HG03520 (cell line): ENCODE data around the gene C6orf62.
"Not testable (repeated sequence)": the region's sequence is repeated elsewhere in the genome, so short reads cannot be mapped to it uniquely, and the experiment has no call there.

Source experiments
- ATAC-seq: cut with Tn5 transposase; IDR thresholded peaks from one replicate; pipeline ENCODE4 v1.9.1; 2021; ENCODE audit warnings: mild to moderate bottlenecking, moderate library complexity; ENCODE audit not compliant: unreplicated experiment

The C6orf62 gene

GRCh38 chr6:24743265-24743943, 24.4 kb upstream of the C6orf62 start:
- peak; percentile 87 for ATAC-seq

GRCh38 chr6:24742216-24742738, 23.3 kb upstream of the C6orf62 start:
- no peak for ATAC-seq

GRCh38 chr6:24740861-24741260, 21.9 kb upstream of the C6orf62 start:
- no peak for ATAC-seq

- ATAC-seq, result no peak
These were observed 19.8 kb upstream of the C6orf62 start for GRCh38 chr6:24738741-24739140.

- not testable (repeated sequence) for ATAC-seq
These were observed 15.8 kb upstream of the C6orf62 start for GRCh38 chr6:24734710-24735109.

- no peak for ATAC-seq
These were observed 15.2 kb upstream of the C6orf62 start for GRCh38 chr6:24734166-24734565.

- ATAC-seq, result not testable (repeated sequence)
These were observed 12.6 kb upstream of the C6orf62 start for GRCh38 chr6:24731456-24732134.

- ATAC-seq, result not testable (repeated sequence)
These were observed 11.7 kb upstream of the C6orf62 start for GRCh38 chr6:24730653-24731052.

GRCh38 chr6:24723270-24723669, 4.3 kb upstream of the C6orf62 start:
- no peak for ATAC-seq

GRCh38 chr6:24721461-24722215, 2.7 kb upstream of the C6orf62 start:
- peak; percentile 42 for ATAC-seq

GRCh38 chr6:24720604-24721460, 1.9 kb upstream of the C6orf62 start:
- ATAC-seq, result peak; percentile 77

GRCh38 chr6:24720131-24720603, 1.2 kb upstream of the C6orf62 start:
- ATAC-seq, result peak; percentile 4

GRCh38 chr6:24718449-24719124, 367 bp downstream of the C6orf62 start:
- no peak for ATAC-seq

- ATAC-seq, result not testable (repeated sequence)
These were observed 2.3 kb downstream of the C6orf62 start for GRCh38 chr6:24716602-24717148.

- ATAC-seq, result no peak
These were observed 8.2 kb downstream of the C6orf62 start for GRCh38 chr6:24710519-24711303.

- ATAC-seq, result no peak
These were observed 9.8 kb downstream of the C6orf62 start for GRCh38 chr6:24709014-24709711.

- ATAC-seq, result no peak
These were observed 10.3 kb downstream of the C6orf62 start for GRCh38 chr6:24708612-24709011.

- no peak for ATAC-seq
These were observed 14.5 kb downstream of the C6orf62 start for GRCh38 chr6:24704468-24704867.
